HG03558 (cell line): ENCODE results near the gene SLIT3.

Experiments
- ATAC-seq: cut with Tn5 transposase; IDR thresholded peaks from one replicate; pipeline ENCODE4 v1.9.1; 2021; ENCODE audit warnings: moderate number of reproducible peaks; ENCODE audit not compliant: unreplicated experiment; ENCODE audit errors: extremely low read depth

The SLIT3 gene

DNA sequence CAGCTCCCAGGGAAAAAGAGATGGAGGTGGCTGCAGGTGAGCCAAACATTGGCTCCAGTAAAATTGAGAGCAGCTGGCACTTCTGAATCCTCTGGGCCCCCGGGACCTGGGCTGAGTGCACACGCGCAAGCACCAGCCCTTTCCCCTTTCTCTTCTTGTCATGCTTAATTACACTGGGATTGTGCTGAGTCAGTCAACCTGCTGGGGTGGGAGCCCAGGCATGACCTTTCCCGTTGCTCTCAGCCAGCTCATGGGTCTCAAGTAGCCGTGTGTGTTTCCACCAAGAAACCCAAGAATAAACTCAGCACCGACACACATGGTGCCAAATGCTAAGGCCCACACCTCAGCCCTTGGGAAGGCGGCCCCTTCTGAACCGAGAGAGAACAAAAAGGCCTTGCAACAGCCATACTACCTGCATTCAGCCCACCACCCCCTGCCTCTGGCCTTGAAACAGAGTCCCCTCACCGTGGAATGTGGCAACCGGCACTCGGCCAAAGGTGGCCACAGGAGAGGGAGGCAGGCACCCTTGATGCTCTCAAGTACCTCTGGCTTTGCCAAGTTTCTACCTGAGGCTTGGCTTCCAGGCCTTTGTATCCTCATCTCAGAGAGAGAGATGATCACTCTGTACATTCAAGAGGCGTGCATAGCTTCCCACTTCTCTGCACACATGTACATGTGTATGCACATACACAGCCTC is 28.1 kb downstream of the SLIT3 start:
- no peak for ATAC-seq

GRCh38 chr5:169272111-169272510 is 28.8 kb downstream of the SLIT3 start:
- ATAC-seq = no peak

DNA sequence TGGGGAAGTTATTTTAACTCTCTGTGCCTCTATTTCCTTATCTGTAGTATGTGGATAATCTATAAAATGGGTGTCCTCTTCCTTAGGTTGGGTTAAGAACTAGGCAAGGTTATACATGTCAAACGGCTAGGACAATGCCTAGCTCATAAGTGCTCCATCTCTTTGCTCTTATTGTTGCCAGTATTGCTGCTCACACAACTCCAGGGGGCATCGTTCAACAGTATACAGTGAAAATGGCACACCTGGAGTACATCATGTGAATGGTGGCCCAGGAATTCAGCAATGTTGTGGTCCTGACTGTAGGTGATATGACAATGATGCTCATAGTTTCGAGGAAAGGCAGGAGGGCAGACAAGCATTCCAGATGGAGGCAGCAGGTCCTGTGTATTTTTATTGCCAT is 30.1 kb downstream of the SLIT3 start:
- no peak for ATAC-seq

DNA sequence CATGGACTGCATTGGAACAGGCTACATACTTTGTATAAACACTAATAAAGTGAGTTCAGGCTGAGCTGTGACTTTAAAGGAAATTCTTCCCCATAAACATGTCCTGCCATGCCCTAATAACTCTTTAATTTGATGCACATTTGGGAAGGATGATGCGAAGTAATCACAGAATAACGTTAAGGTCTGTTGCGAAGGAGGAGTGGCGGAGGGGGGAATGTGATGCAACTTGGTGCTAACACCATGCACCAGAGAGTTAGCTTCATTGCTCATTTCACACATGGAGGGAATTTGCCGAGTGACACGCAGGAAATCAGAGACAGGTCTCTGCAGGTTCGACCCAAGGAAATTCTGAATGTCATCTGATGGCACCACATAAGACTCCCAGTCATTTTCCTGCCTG is 32.9 kb downstream of the SLIT3 start:
- ATAC-seq = no peak

GRCh38 chr5:169265888-169266287 is 35.1 kb downstream of the SLIT3 start:
- ATAC-seq = no peak

DNA sequence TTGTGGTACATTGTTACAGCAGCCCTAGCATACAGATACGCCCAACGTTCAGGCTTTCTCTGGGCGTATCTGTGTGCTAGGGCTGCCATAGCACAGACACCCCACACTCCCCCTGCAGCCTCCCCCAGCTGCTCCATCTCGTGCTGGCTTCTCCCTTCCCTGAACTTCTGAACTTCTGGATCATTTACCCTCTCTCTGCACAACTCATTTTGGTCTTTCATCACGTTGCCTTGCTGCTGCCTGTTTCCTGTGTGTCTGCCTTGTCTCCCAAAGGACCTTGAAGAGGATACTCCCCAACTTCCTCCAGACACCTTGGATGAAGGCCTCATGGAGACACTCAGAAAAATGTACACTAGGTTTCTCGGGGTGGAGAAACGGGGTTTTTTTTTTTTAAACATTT is 37.3 kb downstream of the SLIT3 start:
- ATAC-seq = no peak

- no peak for ATAC-seq
Observed at GRCh38 chr5:169260896-169261569, 39.9 kb downstream of the SLIT3 start.

DNA sequence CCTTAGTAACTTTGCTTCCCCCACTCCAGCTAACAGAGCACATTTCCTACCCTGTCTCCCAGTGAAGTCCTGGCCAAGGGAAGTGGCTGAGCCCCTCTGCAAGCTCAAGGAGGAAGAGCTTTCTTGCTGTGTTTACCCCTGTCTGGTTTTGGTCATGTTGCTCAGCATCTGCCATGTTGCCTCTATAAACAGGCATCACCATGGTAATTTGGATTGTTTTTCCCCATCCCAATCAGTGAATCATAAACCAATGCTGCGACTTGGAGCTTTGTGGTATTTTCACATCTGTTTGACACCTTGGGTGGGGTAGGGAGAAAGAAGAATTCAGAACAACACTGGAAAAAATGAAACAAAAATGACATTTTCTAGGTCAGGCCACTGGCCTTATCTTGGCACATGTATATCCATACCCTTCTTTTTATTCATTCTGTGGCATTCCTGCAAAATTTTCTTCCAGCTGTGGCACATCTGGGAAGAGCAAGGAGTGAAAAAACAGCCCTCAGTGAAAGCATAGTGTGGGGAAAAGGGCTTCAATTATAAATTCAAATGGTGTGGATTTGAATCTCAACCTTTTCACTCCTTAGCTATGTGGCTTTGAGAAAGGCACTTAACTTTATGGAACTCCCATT is 42.5 kb downstream of the SLIT3 start:
- ATAC-seq = no peak

DNA sequence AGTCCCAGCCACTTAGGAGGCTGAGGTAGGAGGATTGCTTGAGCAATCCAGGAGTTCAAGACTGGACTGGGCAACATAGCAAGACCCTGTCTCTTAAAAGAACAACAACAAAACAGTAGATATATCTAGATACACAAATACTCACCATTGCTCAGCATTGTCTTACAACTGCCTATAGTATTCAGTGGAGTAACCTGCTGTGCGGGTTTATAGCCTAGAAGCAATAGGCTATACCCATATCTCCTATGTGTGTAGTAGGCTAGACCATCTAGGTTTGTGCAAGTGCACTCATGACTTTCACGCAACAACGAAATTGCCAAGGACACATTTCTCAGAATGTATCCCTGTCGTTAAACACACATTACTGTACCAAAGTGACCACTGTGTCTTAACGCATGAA is 44.7 kb downstream of the SLIT3 start:
- no peak for ATAC-seq

- ATAC-seq = no peak
Observed at GRCh38 chr5:169253071-169253470, 47.9 kb downstream of the SLIT3 start.

GRCh38 chr5:169251333-169252084 is 49.4 kb downstream of the SLIT3 start:
- no peak for ATAC-seq

- no peak for ATAC-seq
Observed at GRCh38 chr5:169250887-169251286, 50.1 kb downstream of the SLIT3 start.

DNA sequence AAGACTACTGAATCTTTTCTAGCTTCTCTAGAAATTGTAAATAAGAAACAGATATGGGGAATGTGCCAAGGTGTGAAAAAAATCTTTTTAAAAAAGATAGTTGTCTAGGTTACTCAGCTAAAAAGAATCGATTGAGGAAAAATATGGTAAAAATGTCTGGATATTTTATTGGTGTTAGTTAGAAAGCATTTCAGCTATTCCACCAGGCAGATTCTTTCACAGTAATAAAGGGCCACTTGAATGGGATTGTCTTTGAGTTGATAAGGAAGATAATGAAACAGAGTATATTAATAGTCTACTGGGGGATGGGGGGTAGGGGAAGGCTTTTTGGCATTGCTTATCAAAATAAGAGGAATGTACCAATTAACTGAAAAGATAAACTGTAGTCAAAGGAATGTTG is 51.9 kb downstream of the SLIT3 start:
- ATAC-seq = no peak

- ATAC-seq = no peak
Observed at GRCh38 chr5:169248550-169248949, 52.4 kb downstream of the SLIT3 start.

DNA sequence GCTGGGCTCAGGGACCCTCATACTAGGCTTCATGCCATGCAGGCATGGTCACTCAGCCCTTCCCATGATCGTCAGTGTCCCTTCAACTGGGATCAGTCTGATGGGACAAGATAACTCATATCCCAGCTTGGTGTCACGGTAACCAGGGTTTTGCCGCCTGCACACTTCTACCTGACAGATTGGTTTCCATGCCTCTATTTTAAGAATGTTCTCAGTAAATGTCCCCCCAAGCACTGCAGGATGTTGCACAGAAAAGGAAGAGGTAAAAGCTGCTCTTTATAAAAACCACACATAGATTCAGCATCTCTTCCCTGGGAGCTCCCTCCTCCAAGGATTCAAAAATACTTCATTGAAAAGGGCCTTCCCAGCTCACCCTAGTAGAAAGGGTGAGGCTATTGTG is 56.1 kb downstream of the SLIT3 start:
- ATAC-seq = no peak

DNA sequence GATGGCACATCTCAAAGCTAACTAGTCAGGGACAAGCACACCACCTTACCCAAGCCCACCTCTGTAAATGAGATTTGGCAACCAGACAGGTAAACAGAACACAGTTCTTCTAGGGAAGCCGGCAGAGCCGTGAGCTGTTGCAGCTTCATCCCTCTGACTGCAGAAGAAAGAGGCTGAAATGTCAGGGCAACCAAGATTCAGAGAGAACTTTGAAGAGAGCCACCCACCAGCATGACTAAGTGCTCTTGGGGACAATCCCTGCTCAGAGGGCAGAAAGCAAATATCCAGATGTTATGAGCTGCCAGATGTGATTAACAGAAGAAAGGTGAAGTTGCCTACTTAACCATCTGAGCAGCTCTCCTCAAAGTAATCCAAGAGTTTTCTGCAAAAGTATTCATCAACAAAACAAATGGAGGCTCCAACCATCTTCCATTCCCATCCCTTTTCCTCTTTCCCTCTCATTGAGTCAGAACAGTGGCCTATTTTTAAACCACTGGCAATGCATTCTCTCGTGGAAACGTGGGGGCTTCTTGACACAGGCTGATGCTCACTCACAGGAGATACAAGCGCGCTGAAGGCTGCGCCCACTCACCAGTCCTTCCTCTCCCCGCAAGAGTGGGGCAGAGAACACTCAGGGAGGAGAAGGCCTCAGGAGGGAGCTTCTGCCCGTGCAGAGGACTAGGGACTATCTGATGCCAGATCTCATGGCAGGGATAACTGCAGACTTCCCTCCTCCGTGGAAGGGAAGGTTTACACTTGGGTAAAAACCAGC is 57.1 kb downstream of the SLIT3 start:
- no peak for ATAC-seq

DNA sequence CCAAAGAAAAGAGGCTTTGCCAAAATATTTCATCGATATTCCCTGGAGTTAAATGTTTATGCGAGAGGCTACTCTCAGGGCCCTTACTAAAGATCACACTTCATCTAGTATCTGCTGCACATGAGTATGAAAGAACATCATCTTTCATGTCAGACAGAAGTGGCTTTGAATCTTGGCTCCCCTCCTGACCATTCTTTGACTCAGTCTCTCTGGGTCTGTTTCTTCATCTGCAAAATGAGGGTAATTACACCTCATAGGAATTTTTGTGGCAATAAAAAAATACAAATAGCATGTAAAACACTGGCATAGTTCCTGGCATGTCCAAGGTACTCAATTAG is 58.1 kb downstream of the SLIT3 start:
- ATAC-seq = no peak

DNA sequence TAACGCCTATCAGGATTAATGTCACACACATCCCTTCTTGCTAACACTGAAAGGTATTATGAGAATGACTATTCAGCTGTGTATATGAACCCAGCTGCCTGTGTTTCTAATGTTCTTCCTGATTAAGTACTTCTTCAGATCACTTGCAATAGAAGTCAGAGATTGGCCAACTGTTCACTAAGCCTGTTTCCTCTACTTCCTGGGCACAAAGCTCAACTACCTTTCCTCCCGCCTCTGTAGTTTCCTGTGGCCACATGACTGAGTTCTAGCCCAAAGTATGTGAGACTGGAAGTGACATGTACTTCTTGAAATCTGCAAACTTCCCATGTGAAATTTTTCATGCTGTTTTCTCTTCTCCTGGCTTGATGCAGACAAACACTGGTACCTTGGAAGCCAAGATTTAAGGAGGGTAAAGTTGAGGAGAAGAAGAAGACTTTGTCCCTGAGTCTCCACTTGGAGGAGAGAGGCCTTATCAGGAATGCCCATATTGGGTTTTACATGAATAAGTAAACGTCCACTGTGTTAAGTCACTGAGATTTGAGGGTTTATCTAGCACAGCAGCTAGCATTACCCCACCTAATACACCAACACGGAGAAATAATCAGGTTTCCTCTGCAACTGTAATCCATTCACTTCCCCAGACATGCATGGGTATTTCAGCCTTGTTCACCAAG is 58.6 kb downstream of the SLIT3 start:
- ATAC-seq = no peak

DNA sequence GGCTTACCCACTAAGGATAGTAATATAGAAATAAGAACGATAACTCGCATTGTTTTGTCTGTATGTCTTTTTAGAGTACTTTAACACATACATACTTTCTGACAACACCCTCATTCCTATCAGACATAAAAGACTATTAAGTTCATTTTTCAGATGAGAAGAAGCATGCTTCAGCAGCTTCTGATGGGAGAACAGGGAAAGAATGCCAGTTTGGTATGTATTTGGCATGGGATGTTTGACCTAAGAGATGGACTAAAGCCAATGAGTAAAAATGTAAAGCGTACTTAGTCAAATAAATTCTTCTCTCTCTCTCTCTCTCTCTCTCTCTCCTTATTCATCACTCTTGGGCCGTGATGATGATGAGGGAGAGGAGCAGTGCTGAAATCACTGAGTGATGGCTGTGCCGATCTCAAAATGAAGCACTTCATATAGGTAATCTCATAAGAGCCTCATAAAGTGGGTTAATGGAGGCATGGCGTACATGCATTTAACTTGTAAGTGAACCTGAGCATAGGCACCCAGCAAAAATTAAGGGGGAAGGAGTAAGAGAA is 71.5 kb downstream of the SLIT3 start:
- ATAC-seq = no peak

GRCh38 chr5:169226895-169227294 is 74.0 kb downstream of the SLIT3 start:
- ATAC-seq = no peak
